ENCODE data around the gene PXDN. TPM values are rescaled to one million over a fixed set of nuclear protein-coding genes. Genes with fewer than 3 reads are reported as not detected.

The PXDN gene
- total and polyA plus RNA-seq, 2 donors (not counting 3 experiments of a cell fraction or from before 2014, with no cell fraction given) = 231 to 308 TPM

DNA sequence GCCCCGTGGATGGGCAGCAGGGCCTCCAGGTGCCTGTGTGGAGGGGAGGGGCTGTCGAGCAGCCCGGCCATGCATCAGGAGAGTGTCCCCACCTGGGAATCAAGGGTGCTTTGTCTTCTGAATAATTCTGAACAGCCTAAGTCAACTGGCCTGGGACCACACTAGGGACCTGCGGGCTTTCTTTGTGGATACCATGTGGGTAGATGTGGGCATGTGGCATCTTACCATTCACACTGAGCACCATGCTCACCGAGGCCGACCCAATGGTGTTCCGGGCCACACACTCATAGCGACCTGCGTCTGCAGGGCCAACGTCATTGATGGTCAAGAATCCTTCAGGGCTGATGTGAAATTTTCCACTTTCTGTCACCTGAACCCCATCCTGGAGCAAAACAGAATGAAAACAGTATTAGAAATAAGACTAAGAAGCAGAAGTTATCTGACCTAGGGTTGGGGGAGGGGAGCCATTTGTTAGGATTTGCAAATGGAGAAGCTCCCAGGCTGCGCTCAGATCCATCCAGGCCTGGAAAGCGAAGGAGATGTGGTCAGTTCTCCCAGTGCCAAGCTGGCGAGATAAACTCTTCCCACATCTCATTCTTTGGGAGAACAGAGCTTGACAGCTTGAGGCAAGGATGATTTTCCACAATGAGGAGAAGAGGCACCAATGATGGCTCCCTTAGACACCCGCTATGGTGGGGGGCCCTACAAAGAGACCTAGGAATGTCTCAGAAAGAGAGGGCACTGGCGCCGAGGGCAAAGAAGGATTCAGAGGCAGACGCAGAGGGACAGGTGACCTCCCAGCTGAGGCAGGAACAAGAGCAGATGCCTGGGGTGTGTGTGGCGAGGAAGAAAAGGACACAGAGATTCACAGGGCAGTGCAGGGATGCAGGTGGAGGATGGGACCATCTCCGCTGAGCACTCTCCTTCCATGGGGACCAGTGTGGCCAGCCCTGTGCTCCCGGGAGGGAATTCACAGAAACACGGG, 83.4 kb downstream of the PXDN start:
- H3K27ac ChIP-seq (ENCODE audit: insufficient read depth, low read depth, low read length) = no peak overlapping the region
- CTCF ChIA-PET = no interaction called here
- H3K27me3 ChIP-seq (ENCODE audit: control insufficient read depth in 2 of 2, insufficient read depth in 2 of 2, low read length in 2 of 2) = no peaks in the 10 kb centered on the region
- DNase-seq (ENCODE audit: low read depth, low spot score) (no peak), FAIRE-seq (no peak)
- TF ChIP-seq POLR2AphosphoS5 (IDR thresholded peaks at IDR 0.05; ENCODE audit: insufficient read depth, low read depth, low read length) (no peak), GATA2 (IDR thresholded peaks at IDR 0.05; ENCODE audit: insufficient read depth, insufficient read length, low read depth, low read length) (no peak), MYC (IDR thresholded peaks at IDR 0.05; ENCODE audit: low read depth, low read length) (no peak), POLR2A (IDR thresholded peaks at IDR 0.05; ENCODE audit: low read depth, low read length) (no peak), JUN (IDR thresholded peaks at IDR 0.05; ENCODE audit: borderline replicate concordance, insufficient read depth, insufficient read length, low read depth) (no peak), EZH2 (IDR thresholded peaks at IDR 0.05; ENCODE audit: borderline replicate concordance, low read depth, low read length, severe bottlenecking) (no peak), FOS (IDR thresholded peaks at IDR 0.05; ENCODE audit: borderline replicate concordance, insufficient read depth, low read length) (no peak)
- TF ChIP-seq, protein P1, sequence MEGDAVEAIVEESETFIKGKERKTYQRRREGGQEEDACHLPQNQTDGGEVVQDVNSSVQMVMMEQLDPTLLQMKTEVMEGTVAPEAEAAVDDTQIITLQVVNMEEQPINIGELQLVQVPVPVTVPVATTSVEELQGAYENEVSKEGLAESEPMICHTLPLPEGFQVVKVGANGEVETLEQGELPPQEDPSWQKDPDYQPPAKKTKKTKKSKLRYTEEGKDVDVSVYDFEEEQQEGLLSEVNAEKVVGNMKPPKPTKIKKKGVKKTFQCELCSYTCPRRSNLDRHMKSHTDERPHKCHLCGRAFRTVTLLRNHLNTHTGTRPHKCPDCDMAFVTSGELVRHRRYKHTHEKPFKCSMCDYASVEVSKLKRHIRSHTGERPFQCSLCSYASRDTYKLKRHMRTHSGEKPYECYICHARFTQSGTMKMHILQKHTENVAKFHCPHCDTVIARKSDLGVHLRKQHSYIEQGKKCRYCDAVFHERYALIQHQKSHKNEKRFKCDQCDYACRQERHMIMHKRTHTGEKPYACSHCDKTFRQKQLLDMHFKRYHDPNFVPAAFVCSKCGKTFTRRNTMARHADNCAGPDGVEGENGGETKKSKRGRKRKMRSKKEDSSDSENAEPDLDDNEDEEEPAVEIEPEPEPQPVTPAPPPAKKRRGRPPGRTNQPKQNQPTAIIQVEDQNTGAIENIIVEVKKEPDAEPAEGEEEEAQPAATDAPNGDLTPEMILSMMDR (IDR thresholded peaks at IDR 0.05; ENCODE audit: extremely low read depth in 1 of 2, insufficient read depth in 1 of 2, low read depth in 1 of 2, low read length in 2 of 2) = no peak
- TF ChIP-seq, protein P2, sequence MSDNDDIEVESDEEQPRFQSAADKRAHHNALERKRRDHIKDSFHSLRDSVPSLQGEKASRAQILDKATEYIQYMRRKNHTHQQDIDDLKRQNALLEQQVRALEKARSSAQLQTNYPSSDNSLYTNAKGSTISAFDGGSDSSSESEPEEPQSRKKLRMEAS (IDR thresholded peaks at IDR 0.05; ENCODE audit: insufficient read depth, insufficient read length) = no peak
- no peak overlapping the region for H3K9ac ChIP-seq (replicated peaks; ENCODE audit: extremely low read depth, insufficient read depth, low read length)
- H3K9me3 ChIP-seq (replicated peaks; ENCODE audit: control insufficient read depth, insufficient read depth, low read length) = no peaks in the 10 kb centered on the region
- no peaks in the 10 kb centered on the region for H3K4me1 ChIP-seq (ENCODE audit: control insufficient read depth, extremely low read depth, insufficient read depth, low read length)
- no peak overlapping the region for H3K4me3 ChIP-seq (replicated peaks in 1 of 3; ENCODE audit: insufficient read depth in 1 of 3, low read depth in 1 of 3, low read length in 3 of 3)
- H2AFZ ChIP-seq (ENCODE audit: low read depth, low read length) = no peak overlapping the region
- no peaks in the 10 kb centered on the region for H4K20me1 ChIP-seq (replicated peaks; ENCODE audit: control insufficient read depth, extremely low read depth, insufficient read depth, low read length)
- dilution Hi-C loops (cut with MboI; ENCODE audit: extremely low pct_ligation_motif_present, low sequenced_read_pairs) (no loop called here), intact Hi-C loops (cut with micrococcal nuclease) (loop anchor here (10.0 kb wide), 1 partner anchor 934 kb away; no protein-coding TSS in a partner anchor)
- H3K36me3 ChIP-seq (ENCODE audit: control insufficient read depth in 2 of 2, extremely low read depth in 1 of 2, insufficient read depth in 2 of 2, low read length in 2 of 2) = peaks cover 16 to 49% of the 10 kb centered on the region in 2 experiments
- POLR2A ChIA-PET = no interaction called here
- no peak overlapping the region for H3K4me2 ChIP-seq (ENCODE audit: insufficient read depth, low read length)
- no TSS peak for BruUV-seq (replicated peaks)
- no peaks in the 10 kb centered on the region for H3K9me1 ChIP-seq (replicated peaks; ENCODE audit: control insufficient read depth, extremely low read depth, insufficient read depth, low read length)
- no peaks in the 10 kb centered on the region for H3K79me2 ChIP-seq (ENCODE audit: control insufficient read depth, insufficient read depth, low read length)
